ENCODE results near the gene GRK6. TPM values are rescaled to one million over a fixed set of nuclear protein-coding genes. Genes with fewer than 3 reads are reported as not detected.
A peak's percentile ranks its signal among the peaks of the same experiment; 100 is the strongest.

The GRK6 gene
- polyA plus RNA-seq, 1 donor = 16.6 TPM

- H3K9me3 ChIP-seq (ENCODE audit: control insufficient read depth, low read depth, low read length) = no peaks in the 10 kb centered on the region
- peak within 1 kb of the TSS; percentile 29 for H3K27ac ChIP-seq (ENCODE audit: low read length)
- peaks cover 4% of the 10 kb centered on the region for H3K36me3 ChIP-seq (ENCODE audit: control insufficient read depth, insufficient read depth, low read length)
- peak within 1 kb of the TSS; percentile 62 for H3K4me3 ChIP-seq (ENCODE audit: low read length)
- peak in 1 of 2 donors; percentile 43 for DNase-seq
- H3K4me1 ChIP-seq (ENCODE audit: control insufficient read depth, insufficient read depth, low read length) = peaks cover 9% of the 10 kb centered on the region
- no CpG with 5 or more reads among the region's 69 CpGs for WGBS (ENCODE audit: insufficient coverage, low lambda C conversion rate)
- H3K27me3 ChIP-seq (ENCODE audit: control insufficient read depth, insufficient read depth, low read length) = peaks cover 23% of the 10 kb centered on the region
These were observed 47.0 kb downstream of the GRK6 start, which contains the start of gene DBN1 for GRCh38 chr5:177473443-177474001. Gene DBN1, minus strand, starts transcription at chr5:177473634. Its CDS starts 113 bp downstream, at chr5:177473521.

GRCh38 chr5:177474002-177474476 is 47.6 kb downstream of the GRK6 start:
- H3K9me3 ChIP-seq (ENCODE audit: control insufficient read depth, low read depth, low read length) = no peaks in the 10 kb centered on the region
- H3K27me3 ChIP-seq (ENCODE audit: control insufficient read depth, insufficient read depth, low read length) = peaks cover 23% of the 10 kb centered on the region
- H3K4me1 ChIP-seq (ENCODE audit: control insufficient read depth, insufficient read depth, low read length) = peaks cover 9% of the 10 kb centered on the region
- no peak overlapping the region for H3K4me3 ChIP-seq (ENCODE audit: low read length)
- H3K27ac ChIP-seq (ENCODE audit: low read length) = no peak overlapping the region
- peaks cover 4% of the 10 kb centered on the region for H3K36me3 ChIP-seq (ENCODE audit: control insufficient read depth, insufficient read depth, low read length)
- no peak for DNase-seq
- no CpG with 5 or more reads among the region's 7 CpGs for WGBS (ENCODE audit: insufficient coverage, low lambda C conversion rate)

DNA sequence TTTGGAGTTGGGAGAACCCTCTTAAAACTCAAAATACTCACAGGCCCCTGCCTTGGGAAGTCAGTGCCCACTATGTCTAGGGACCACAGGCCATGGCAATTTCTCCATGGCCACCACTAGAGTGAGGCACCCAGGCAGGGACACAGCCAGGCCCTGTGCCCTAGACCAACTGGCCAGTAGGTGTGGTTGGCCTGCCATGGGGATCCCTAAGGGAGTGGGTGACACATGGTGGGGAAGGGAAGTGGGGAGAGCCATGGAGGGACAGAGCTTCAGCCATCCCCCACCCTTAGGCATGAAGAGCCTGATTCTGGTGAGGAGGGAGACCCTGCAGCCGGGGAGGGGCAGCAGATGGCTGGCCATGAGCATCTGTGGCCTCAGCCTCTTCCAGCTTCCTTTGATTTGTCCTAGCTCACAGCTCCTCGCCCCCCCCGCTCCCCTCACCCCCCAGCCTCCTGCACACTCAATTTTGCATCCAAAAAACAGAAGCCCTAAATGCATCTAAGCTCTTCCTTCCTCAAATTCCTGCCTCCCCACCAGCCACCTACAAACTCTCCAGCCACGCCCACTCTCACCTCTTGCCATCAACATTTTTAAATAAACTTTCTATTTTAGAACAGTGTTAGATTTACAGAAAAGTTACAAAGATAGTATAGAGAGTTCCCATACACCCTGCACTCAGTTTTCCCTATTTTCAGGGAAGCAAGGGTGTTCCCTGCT is 48.5 kb downstream of the GRK6 start:
- H3K4me1 ChIP-seq (ENCODE audit: control insufficient read depth, insufficient read depth, low read length) = peaks cover 9% of the 10 kb centered on the region
- no peak overlapping the region for H3K4me3 ChIP-seq (ENCODE audit: low read length)
- H3K27ac ChIP-seq (ENCODE audit: low read length) = no peak overlapping the region
- WGBS (ENCODE audit: insufficient coverage, low lambda C conversion rate) = 100% methylated on average over 1 of the region's 4 CpGs
- H3K27me3 ChIP-seq (ENCODE audit: control insufficient read depth, insufficient read depth, low read length) = peaks cover 23% of the 10 kb centered on the region
- H3K36me3 ChIP-seq (ENCODE audit: control insufficient read depth, insufficient read depth, low read length) = peaks cover 4% of the 10 kb centered on the region
- DNase-seq = no peak
- H3K9me3 ChIP-seq (ENCODE audit: control insufficient read depth, low read depth, low read length) = no peaks in the 10 kb centered on the region

GRCh38 chr5:177475563-177476427 is 49.3 kb downstream of the GRK6 start:
- Histone ChIP-seq H3K27me3 (ENCODE audit: control insufficient read depth, insufficient read depth, low read length) (peaks cover 23% of the 10 kb centered on the region), H3K36me3 (ENCODE audit: control insufficient read depth, insufficient read depth, low read length) (peaks cover 4% of the 10 kb centered on the region), H3K4me1 (ENCODE audit: control insufficient read depth, insufficient read depth, low read length) (peaks cover 9% of the 10 kb centered on the region), H3K27ac (ENCODE audit: low read length) (no peak overlapping the region), H3K9me3 (ENCODE audit: control insufficient read depth, low read depth, low read length) (no peaks in the 10 kb centered on the region), H3K4me3 (ENCODE audit: low read length) (no peak overlapping the region)
- no CpG with 5 or more reads among the region's 11 CpGs for WGBS (ENCODE audit: insufficient coverage, low lambda C conversion rate)
- no peak for DNase-seq

DNA sequence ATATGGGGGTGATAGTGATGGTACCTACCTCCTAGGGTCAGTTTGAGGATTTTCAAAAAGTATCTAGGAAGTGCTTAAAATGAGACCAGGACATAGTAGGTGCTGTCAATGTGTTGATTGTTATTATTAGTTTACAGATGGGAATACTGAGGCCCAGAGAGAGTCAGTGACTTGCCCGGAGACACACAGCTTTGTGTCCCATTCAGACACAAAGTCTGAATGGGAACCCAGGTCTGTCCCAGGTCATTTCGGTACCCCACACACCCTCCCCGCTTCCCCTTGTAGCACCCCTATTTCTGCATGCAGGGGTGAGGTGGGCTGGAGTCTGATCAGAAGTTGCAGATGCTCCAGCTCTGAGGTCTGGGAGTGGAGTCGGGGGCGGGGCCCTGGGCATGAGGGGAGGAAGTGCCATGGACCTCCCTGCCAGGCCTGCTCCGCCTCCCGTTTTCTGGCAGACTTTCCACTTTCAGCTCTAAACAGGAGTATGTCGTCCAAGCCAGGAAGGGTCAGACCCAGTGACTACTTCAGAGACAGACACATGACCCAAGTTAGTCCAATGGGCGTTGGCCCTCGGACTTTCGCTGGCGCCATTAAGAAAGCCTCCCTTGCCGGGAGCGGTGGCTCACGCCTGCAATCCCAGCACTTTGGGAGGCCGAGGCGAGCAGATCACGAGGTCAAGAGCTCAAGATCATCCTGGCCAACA is 50.2 kb downstream of the GRK6 start:
- WGBS (ENCODE audit: insufficient coverage, low lambda C conversion rate) = no CpG with 5 or more reads among the region's 18 CpGs
- DNase-seq = no peak
- H3K27ac ChIP-seq (ENCODE audit: low read length) = no peak overlapping the region

DNA sequence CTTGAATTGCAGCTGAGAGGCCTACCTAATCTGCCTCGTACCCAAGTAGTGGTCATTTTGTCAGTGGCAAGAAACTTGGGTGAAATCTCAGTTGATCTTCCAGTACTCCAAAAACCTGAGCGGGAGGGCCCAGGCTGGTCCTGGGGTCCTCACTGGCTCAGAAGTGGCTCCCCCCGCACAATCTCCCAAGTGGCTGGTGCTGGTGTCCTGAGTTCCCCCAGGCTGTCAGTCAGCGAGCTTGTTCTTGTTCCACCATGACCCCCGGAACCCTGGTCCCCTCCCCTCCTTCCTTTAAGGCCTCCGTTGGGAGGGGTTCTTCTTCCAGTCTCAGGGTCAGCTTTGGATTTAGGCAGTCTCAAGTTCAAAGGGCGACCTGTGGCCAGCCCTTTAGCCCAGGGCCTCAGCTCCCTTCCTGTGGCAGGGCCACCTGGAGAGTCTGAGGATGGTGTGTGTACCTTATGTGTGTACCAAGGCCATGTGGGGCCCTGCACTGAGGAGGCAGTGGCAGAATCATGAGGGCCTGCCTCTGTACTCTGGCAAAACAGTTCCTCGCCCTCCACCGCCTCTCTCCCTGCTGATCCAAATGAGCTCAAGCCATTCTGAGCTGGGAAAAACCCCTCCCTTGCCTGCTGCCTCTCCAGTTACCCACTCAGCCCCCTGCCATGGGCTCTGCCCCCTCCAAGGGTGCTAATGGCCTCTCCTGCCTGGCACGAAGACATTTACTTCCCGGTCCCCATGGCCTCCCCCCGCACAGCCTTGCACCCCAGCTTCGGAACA is 51.4 kb downstream of the GRK6 start:
- no peaks in the 10 kb centered on the region for H3K4me1 ChIP-seq (ENCODE audit: control insufficient read depth, insufficient read depth, low read length)
- H3K27me3 ChIP-seq (ENCODE audit: control insufficient read depth, insufficient read depth, low read length) = peaks cover 10% of the 10 kb centered on the region
- H3K36me3 ChIP-seq (ENCODE audit: control insufficient read depth, insufficient read depth, low read length) = peaks cover 4% of the 10 kb centered on the region
- no peak overlapping the region for H3K4me3 ChIP-seq (ENCODE audit: low read length)
- H3K9me3 ChIP-seq (ENCODE audit: control insufficient read depth, low read depth, low read length) = no peaks in the 10 kb centered on the region
- no CpG with 5 or more reads among the region's 13 CpGs for WGBS (ENCODE audit: insufficient coverage, low lambda C conversion rate)
- H3K27ac ChIP-seq (ENCODE audit: low read length) = no peak overlapping the region
- no peak for DNase-seq

More for the DNA sequence above, 50.2 kb downstream of the GRK6 start:
- H3K4me3 ChIP-seq (ENCODE audit: low read length) = no peak overlapping the region
- H3K27me3 ChIP-seq (ENCODE audit: control insufficient read depth, insufficient read depth, low read length) = peaks cover 20% of the 10 kb centered on the region
- peaks cover 9% of the 10 kb centered on the region for H3K4me1 ChIP-seq (ENCODE audit: control insufficient read depth, insufficient read depth, low read length)
- no peaks in the 10 kb centered on the region for H3K9me3 ChIP-seq (ENCODE audit: control insufficient read depth, low read depth, low read length)
- H3K36me3 ChIP-seq (ENCODE audit: control insufficient read depth, insufficient read depth, low read length) = peaks cover 2% of the 10 kb centered on the region

- H3K27me3 ChIP-seq (ENCODE audit: control insufficient read depth, insufficient read depth, low read length) = peaks cover 9% of the 10 kb centered on the region
- no CpG with 5 or more reads among the region's 18 CpGs for WGBS (ENCODE audit: insufficient coverage, low lambda C conversion rate)
- DNase-seq = no peak
- peaks cover 13% of the 10 kb centered on the region for H3K36me3 ChIP-seq (ENCODE audit: control insufficient read depth, insufficient read depth, low read length)
- H3K27ac ChIP-seq (ENCODE audit: low read length) = peak overlapping the region; percentile 44
- H3K4me3 ChIP-seq (ENCODE audit: low read length) = no peak overlapping the region
- H3K9me3 ChIP-seq (ENCODE audit: control insufficient read depth, low read depth, low read length) = no peaks in the 10 kb centered on the region
- no peaks in the 10 kb centered on the region for H3K4me1 ChIP-seq (ENCODE audit: control insufficient read depth, insufficient read depth, low read length)
These were observed 52.5 kb downstream of the GRK6 start for GRCh38 chr5:177478711-177479646.

GRCh38 chr5:177479774-177480173 is 53.3 kb downstream of the GRK6 start:
- WGBS (ENCODE audit: insufficient coverage, low lambda C conversion rate) = no CpG with 5 or more reads among the region's 14 CpGs
- no peak for DNase-seq
- peak overlapping the region; percentile 44 for H3K27ac ChIP-seq (ENCODE audit: low read length)

GRCh38 chr5:177482359-177482795 is 55.9 kb downstream of the GRK6 start:
- Histone ChIP-seq H3K4me3 (ENCODE audit: low read length) (no peak overlapping the region), H3K9me3 (ENCODE audit: control insufficient read depth, low read depth, low read length) (no peaks in the 10 kb centered on the region), H3K36me3 (ENCODE audit: control insufficient read depth, insufficient read depth, low read length) (peaks cover 19% of the 10 kb centered on the region), H3K27me3 (ENCODE audit: control insufficient read depth, insufficient read depth, low read length) (no peaks in the 10 kb centered on the region), H3K27ac (ENCODE audit: low read length) (no peak overlapping the region), H3K4me1 (ENCODE audit: control insufficient read depth, insufficient read depth, low read length) (no peaks in the 10 kb centered on the region)
- no peak for DNase-seq
- WGBS (ENCODE audit: insufficient coverage, low lambda C conversion rate) = no CpG with 5 or more reads among the region's 10 CpGs

More at GRCh38 chr5:177479774-177480173, 53.3 kb downstream of the GRK6 start:
- H3K27me3 ChIP-seq (ENCODE audit: control insufficient read depth, insufficient read depth, low read length) = peaks cover 2% of the 10 kb centered on the region
- no peaks in the 10 kb centered on the region for H3K4me1 ChIP-seq (ENCODE audit: control insufficient read depth, insufficient read depth, low read length)
- H3K36me3 ChIP-seq (ENCODE audit: control insufficient read depth, insufficient read depth, low read length) = peaks cover 16% of the 10 kb centered on the region
- H3K4me3 ChIP-seq (ENCODE audit: low read length) = no peak overlapping the region
- no peaks in the 10 kb centered on the region for H3K9me3 ChIP-seq (ENCODE audit: control insufficient read depth, low read depth, low read length)

Data from large intestine (tissue), 3 donors.